GM12892 (cell line): ENCODE results near the gene MUC6.

Experiments
- POLR2A ChIP-seq: IDR thresholded peaks from 2 replicates; pipeline ENCODE4 v1.6.1; 2011; ENCODE audit warnings: low read depth, low read length, control low read depth
- POLR2AphosphoS5 ChIP-seq: IDR thresholded peaks from 2 replicates; pipeline ENCODE4 v1.6.1; 2011; ENCODE audit warnings: low read depth, low read length, control low read depth

DNA sequence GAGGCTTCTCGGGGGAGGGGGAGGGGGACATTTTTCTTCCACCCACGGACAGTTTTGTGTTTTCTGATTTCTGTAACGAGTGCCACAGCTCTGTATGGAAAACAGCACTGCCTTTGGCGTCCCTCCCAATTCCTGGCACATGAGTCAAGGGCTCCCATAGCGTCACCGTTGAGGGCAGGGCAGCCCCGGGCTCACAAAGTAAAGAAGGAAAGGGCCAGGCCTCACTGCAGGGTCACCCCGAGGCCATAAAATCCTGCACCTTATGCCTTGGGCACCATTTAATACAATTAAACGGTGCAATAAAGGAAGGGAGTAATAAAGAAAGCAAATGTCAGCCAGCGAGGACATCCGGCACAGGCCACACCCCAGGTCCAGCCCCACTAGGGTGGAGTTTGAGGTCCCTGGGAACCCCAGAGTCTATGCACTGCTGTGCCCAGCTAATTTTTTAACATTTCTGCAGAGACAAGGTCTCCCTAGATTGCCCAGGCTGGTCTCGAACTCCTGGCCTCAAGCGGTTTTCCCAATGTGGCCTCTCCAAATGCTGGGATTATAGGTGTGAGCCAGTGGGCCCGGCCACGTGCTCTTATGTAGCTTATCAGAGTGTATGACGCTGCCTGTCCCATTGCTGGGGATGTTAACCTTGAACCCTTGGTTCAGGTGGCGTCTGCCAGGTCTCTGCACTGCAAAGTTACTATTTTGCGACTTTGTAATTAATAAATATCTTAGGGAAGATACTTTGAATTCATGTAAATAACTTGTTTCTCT, 24.5 kb upstream of the MUC6 start:
- TF ChIP-seq POLR2AphosphoS5 (no peak), POLR2A (no peak)
